Stimulated activated CD8-positive, alpha-beta memory T cell treated with anti-CD3 and anti-CD28 coated beads, Interleukin-7, amount 100 ng/mL, for 4 hours (primary cell): ENCODE measurements around the gene CRHBP.
"Not testable (repeated sequence)": the region's sequence is repeated elsewhere in the genome, so short reads cannot be mapped to it uniquely, and the experiment has no call there.

Experiments
- DNase-seq, 2 donors: peaks; one replicate each; pipeline ENCODE4 v3.0.0-alpha.2; 2020; ENCODE audit warnings: low read depth in 2 of 2

CRHBP gene

DNA sequence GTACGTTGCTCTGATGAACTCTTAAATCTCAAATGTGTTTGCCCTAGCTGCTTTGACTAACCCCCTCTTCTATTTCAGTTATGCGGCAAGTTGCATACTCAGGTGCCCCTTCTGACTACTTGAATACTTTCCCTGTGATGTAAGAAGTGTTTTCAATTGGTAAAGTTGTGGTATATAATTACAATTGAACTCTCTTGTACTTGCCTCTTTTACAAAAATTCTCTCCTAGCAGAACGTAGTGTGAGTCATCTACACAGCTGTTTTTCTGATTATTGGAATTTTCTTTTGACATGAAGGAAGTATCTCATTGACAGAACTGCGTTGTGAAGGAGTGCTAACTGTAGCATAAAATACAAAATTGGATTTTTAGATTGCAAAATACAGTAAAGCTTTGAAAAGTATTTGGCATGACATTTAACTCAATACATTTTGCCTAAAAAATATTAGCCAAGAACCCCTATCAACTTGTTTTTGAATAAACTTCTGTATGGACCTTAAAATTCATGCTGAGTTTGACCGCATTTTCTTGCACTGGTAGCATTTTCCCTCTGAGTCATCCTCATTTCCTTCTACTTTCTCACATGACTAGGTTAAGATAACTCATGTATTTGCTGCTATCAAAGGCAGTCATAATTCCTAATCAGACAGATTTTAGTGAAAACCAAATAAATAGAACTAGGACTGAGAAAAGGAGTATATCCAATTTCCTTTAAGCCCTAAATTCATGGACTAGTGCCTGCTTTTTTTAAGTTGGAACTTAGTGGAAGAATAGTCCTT is 6.3 kb downstream of the CRHBP start:
- DNase-seq: no peak

DNA sequence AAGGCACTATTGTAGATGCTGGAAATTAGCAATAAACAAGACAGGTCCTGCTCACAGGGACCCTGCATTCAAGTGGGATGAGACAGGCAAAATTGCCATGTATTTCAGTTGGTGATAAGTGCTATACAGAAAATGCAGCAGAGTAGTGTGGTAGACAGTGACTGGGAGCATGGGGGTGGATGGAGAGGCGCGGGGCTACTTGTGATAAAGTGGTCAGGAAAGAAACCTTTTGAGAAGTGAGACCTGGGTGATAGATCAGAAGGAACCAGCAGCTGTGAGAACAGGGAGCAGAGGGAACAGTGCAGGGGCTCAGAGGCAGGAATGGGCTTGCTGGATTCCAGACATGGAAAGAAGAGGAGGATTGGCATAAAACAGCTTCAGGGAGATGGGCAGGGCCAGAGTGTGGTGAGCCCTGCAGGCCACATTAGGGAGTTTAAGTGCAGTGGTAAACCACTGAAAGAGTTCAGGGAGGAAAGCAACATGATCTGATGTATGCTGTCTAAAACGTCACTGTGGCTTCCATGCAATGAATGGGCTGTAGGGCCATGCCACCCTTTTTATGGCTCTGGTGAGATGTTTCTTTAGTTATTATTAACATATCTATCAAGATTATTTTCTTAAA is 7.3 kb downstream of the CRHBP start:
- DNase-seq: no peak

DNA sequence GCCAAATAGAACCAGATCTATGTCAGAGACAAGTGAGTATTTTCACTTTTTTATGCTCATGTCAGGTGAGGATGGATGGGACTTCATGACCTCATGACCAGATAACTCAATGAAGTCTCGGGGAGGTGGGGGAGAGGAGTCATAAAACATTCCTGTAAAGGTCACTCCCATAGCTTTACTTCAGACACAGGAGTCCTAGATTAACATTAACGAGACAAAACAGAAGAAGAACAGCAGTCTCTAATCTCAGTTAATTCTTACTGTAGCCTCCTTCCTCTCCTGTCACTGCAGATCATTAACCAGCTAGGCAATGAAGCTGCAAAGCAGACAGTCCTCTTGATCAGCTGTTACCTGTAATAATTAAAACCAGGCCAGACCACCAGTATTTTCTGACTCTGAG is 11.2 kb downstream of the CRHBP start:
- no peak for DNase-seq

DNA sequence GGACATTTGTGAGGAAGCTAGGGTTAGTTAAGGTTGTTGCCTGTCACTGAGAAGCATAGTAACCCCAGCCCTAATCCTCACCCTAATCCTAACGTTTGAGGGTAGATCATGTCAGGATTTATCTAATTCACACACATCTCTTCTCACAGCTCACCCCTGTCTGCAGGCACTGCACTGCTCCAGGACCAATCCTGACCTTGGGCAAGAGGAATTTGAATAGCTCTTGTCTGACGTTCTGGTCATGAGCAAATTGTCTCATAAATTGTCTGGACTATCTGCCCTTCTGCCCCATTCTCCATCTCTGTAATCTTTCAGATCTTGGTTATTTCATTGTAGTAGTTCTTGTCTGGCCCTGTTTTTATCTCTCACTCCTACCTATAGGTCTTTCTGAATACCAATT is 18.7 kb downstream of the CRHBP start:
- no peak for DNase-seq

DNA sequence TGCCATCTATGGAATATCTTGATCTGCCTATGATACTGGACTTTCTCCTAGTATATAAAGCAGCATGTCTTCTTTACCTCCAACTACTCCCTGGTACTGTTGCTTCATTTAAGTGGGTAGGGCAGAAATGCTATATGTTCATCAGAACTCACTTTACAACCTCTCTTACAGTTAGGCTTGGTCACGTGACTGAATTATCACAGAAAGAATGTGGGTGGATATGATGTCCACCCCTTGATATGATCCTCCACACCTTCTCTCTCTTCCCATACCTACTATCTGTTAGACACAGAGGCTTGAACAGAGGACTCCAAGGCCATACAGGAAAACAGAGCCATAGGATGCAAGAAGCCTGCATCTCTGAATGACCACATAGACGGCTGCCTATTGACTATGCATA is 19.8 kb downstream of the CRHBP start:
- no peak for DNase-seq

DNA sequence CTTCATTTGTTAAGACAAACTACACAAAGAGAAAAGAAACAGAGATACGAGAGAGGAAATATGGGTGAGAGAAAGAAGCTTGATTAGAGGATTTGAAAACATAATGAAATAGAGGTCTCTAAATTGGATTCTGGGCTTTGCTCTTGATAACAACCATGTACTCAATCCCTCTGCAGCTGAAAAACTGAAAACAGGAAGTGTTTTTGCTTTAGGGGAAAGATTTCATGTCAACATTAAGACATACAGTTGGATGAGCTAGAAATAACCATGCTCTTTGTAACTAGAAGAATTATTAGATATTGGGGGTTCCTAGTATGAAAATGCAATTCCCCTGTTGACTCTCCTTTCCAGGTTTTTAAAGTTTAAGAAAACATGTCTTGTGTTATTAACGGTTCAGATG is 21.9 kb downstream of the CRHBP start:
- no peak for DNase-seq

DNA sequence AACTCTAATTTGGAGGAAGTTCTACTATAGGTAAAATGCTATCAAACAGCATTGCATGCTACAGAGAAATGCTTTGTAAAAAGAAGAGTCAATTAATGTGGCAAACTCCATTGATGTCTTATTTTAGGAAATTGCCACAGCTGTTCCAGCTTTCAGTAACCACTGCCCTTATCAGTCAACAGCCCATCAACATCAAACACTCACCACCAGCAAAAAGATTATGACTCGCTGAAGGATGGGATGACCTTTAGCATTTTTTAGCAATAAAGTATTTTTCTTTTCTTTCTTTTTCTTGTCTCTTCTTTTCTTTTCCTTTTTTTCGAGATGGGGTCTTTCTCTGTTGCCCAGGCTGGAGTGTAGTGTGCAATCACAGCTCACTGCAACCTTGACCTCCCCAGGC is 26.0 kb downstream of the CRHBP start:
- DNase-seq: no peak

DNA sequence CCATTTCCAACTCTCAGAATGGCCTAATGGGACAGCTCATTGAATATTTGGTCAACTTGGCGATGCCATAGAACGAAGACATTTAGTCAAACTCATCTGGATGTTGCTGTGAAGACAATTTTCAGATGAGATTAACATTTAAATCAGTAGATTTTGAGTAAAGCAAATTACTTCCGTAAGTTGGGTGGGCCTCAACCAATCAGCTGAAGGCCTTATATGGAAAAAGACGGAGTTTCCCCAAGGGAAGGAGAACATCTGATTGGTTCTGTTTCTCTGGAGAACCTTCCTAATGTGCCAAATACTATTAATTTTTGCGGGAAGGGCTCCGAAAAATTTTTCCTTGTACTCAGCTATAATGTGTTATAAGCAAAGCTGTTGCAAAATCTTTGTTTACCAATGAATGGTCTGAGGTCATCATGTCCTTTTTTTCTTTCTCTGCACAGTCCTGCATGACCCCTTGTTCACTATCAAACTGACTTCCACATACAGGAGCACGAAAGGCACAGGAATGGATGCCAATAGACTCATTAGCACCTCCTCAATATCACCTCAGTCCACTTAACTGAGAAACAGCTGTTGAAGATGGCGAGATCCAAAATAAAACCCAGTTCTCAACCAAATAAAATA is 27.8 kb downstream of the CRHBP start:
- no peak for DNase-seq

DNA sequence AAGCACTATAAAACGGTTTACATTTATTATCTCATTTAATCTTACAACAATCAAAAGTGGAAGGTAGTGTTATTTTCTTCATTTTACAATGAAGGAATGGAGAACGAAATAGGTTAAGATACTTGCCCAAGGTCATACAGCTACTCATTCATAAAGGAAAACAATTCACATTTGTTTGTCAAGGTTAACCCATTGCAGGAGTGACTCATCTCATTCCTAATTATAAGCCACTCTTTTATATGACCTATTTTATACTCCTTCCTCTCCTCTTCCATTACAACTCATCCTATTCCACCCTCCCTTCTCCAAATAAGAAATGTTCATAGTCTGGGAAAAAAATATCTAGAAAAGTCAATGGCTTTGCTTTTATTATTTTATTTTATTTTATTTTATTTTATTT is 29.6 kb downstream of the CRHBP start:
- no peak for DNase-seq

DNA sequence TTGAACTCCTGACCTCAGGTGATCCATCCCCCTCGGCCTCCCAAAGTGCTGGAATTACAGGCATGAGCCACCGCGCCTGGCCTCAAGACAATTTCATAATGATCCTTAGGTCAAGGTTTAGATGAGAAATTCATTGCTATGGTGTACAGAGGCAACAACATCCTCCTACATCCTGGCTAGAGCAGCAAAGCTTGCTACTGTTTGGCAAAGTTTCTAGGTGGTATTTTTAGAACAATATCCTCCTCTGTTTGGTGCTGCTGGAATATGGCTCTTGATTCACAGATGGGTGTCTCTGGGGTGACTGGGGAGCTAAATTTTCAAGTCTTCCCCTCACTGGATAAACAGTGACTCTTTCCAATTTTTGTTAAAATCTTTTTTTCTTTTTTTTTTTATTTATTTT is 30.6 kb downstream of the CRHBP start:
- DNase-seq: no peak

DNA sequence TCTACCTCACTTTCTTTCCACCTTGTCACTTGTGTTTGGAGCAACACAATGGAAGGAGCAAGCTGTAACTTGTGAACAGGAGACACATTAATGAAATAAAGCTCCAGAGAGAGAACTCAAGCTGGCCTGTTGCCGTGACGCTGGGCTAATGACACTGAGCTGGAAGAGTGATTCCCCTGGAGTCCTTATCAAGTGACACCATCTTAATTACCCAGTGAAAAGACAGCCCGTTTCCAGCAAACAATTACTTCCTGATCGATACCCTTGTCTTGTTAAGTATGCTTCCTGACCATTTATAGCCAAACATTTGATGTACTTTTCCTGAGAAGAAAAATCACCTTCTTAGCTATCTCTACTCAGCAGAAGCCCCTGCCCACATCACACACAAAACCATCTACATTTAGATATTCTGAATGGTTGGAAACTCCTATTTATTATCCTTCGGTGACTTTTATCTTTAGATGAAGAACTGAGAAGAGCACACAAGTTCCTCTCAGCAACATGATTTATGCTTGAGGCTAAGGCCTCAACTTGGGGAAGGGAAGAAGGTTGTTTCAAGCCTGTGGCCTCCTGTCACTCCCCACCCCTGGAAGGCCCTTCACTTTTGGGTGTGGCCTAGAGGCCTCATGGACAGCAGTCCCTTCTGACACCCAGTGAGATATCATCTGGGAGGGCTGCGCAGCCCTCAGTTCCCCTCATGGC is 34.1 kb downstream of the CRHBP start:
- no peak for DNase-seq

DNA sequence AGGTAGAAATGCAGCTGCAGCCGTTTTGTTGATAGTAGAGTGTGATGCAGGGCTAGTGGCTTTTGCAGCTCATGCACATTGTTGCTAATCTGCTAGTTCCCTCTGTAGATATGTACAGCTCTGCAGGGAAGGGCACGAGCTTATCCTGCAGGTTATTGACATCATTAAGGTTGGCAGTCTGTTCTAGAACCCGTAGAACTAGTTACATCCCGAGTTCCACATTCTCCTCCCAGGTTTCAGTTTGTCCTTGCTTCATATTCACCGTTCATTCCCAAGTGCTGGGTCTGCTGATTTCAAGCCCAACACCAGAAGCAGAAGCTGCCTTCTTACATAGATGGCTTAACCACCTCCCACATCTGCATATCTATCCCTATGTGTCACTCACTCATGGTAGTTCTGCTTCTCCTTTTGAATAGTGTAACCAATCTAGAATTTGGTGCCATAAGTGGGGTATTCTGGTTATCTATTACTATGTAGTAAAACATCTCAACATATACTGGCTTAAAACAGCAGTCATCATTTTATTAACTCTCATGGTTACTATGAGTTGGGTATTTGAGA is 38.1 kb downstream of the CRHBP start:
- no peak for DNase-seq

DNA sequence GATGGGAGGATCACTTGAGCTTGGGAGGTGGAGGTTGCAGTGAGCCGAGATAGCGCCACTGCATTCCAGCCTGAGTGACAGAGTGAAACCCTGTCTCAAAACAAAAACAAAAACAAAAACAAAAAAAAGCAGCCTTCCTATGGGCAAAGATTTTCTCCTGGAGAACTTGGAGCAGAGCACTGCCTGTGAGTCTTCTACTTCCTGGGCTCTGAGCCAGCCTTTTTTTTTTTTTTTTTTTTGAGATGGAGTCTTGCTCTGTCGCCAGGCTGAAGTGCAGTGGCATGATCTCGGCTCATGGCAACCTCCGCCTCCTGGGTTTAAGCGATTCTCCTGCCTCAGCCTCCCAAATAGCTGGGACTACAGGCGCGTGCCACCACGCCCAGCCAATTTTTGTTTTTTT is 40.6 kb downstream of the CRHBP start:
- not testable (repeated sequence) for DNase-seq

DNA sequence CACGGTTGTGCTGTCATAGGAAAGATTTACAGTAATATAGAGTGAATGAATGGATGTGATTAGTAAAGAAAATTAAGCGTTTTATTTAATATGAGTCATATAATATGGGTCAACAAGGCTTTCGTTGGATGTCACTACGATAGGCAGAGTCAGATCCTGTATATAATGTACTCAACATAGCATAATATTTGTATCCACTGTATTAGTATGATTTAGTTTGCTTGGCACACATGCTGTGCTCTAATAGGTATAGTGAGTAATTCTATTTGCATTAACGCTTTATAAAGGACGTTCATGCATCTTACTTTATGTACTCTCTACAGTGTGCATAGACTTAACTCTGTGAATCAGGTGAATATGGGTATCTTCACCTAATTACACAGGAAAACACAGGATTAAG is 41.5 kb downstream of the CRHBP start:
- no peak for DNase-seq

DNA sequence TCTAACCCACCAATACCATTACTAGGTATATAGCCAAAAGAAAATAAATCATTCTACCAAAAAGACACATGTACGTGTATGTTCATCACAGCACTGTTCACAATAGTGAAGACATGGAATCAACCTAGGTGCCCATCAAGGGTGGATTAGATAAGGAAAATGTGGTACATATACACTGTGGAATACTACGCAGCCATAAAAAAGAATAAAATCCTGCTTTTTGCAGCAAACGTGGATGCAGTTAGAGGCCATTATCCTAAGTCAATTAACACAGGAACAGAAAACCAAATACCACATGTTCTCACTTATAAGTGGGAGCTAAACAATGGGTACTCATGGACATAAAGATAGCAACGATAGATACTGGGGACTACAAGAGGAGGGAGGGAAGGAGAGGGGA is 45.4 kb downstream of the CRHBP start:
- DNase-seq: not testable (repeated sequence)

DNA sequence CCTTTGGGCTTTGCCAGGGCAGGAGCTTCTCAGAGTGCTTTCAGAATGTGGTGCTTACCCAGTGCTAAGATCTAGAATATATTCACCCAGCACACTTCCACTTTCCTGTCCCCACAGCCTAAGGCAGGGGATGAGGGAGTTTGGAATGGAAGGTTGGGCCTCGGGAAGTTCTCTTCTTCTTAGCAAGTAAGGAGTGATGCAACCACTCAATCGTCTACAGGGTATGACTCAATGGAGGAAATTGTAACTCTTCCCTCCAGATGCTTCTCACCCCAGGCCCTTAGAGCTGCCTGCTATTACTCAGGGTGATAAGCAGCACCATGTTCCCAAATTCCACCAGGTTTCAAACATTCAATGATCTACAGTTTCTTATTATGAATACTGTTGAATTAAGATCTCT is 46.6 kb downstream of the CRHBP start:
- DNase-seq: no peak

DNA sequence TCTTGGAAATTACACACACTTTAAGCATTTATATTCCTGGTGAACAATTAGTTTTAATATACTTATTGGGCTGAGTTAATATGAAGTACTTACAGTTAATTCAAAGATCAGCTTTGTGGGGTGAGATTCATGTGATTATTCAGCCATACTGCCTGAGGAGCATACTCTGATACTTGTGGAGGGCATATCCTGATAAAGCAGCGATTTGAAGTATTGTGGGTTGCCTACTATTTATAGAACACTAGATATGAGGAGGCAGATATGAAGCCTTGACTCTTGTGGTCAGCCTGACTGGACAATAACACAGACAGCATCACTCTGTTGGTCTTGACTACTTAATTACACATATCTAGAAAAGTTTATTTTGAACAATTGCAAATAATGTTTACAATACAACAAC is 50.4 kb downstream of the CRHBP start:
- no peak for DNase-seq

DNA sequence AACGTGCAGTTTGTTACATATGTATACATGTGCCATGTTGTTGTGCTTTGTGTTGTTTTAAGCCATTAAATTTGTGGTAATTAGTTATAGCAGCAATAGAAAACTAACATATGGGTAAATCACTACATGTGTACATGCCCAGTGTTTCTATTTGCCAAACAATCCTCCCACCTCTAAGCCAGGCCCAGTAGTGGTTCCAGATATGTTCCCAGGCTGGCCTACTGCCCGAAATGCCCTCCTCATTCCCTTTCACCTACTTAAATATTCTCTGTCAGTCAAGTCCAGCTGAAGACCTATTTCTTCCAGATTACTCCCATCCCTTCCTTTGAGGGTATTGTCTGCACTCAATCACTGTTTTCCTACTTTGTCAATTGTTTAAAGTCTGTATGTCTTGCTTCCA is 53.3 kb downstream of the CRHBP start:
- DNase-seq: no peak

DNA sequence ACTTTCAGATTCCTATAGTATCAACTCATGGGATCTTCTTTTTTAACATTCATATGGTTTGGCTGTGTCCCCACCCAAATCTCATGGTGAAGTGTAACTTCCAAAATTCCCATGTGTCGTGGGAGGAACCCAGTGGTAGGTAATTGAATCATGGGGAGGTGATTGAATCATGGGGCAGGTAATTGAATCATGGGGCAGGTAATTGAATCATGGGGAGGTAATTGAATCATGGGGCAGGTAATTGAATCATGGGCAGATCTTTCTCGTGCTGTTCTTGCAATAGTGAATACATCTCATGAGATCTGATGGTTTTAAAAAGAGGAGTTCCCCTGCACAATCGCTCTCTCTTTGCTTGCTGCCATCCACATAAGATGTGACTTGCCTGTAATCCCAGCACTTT is 55.6 kb downstream of the CRHBP start:
- DNase-seq: no peak

DNA sequence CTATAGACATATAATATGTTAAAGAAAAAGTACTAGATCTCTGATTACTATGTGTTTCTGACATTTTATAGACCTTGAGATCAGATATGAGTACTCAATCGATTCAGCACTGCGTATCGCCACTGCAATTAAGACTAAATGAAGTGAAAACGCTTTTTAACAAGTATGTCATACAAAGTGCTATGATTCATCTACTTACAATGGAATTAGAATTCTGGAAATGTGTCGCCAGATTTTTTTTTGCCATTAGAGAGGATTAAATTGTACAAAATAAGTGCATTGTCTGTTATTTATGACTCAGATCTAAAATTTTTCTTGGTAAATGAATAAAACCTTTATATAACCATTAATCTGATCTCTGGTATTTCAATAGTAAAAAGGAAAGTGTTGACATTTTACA is 57.4 kb downstream of the CRHBP start:
- no peak for DNase-seq

DNA sequence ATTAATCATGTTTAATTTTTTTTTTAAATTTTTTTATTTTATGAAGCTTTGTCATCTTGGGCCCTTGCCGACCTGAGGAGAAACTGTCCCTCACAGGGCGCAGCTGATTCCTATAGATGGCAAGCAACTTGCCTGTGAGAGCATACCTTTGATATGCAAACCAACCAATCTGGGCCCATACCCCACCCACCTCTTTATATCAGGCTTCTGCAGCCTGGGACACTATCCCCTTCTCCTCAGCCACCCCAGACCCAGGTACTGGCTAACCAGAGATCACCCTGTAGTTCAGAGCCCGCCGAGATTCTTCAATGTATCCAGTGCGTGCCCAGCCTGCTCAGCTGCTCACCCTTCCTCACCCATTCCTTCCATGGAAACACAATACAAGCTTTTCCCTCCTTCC is 58.7 kb downstream of the CRHBP start:
- no peak for DNase-seq

DNA sequence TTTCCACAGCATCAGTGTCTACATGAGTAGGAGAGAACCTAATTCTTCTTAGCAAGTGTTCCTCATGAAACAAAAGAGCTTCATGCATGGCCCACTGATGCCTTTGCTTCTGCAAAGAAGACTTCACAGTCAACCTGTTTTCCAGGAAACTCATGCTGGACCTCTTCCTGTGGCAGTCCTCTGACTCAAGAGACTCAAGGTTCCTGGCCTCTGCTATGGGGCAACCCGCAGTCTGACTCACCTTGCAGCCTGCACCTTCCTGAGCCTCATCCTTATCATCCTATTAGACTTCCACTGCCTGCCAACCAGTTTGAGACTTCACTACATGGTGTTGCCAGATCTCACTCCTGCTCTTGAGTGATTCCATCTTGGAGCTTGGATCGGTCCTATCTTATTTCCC is 59.8 kb downstream of the CRHBP start:
- no peak for DNase-seq
